Psoas muscle (tissue), 8 donors: ENCODE data around the gene SLC9B1. TPM values are rescaled to one million over a fixed set of nuclear protein-coding genes. Genes with fewer than 3 reads are reported as not detected.
"Not testable (repeated sequence)": the region's sequence is repeated elsewhere in the genome, so short reads cannot be mapped to it uniquely, and the experiment has no call there.

ENCODE experiments used
- ATAC-seq, 4 donors: fragments of 200-7000 bp; cut with Tn5 transposase; one replicate each; pipeline ENCODE4 v1.9.1; 2020; ENCODE audit warnings: moderate library complexity in 3 of 4, mild to moderate bottlenecking in 2 of 4
- DNase-seq, 2 donors: peaks; one replicate each; pipeline ENCODE4 v3.0.0-alpha.2; 2020
- H3K27ac ChIP-seq: fragments of 200-600 bp; one replicate; pipeline ENCODE4 v1.8.0; 2022
- H3K27me3 ChIP-seq, 3 donors: fragments of 200-600 bp in 1 of 3; one replicate each; pipeline versions ENCODE4 v1.6.1 to v1.8.0; 2013 to 2022; ENCODE audit warnings: low read length in 2 of 3, mild to moderate bottlenecking in 2 of 3, moderate library complexity in 1 of 3; ENCODE audit not compliant: insufficient read depth in 3 of 3
- H3K36me3 ChIP-seq, 2 donors: fragments of 200-600 bp in 1 of 2; one replicate each; pipeline versions ENCODE4 v1.6.1 to v1.8.0; 2013 to 2022; ENCODE audit warnings: low read depth in 1 of 2, mild to moderate bottlenecking in 1 of 2, moderate library complexity in 1 of 2; ENCODE audit not compliant: insufficient read depth in 1 of 2
- H3K4me1 ChIP-seq: fragments of 200-600 bp; one replicate; pipeline ENCODE4 v1.8.0; 2022
- H3K4me3 ChIP-seq: fragments of 200-600 bp; one replicate; pipeline ENCODE4 v1.8.0; 2022; ENCODE audit warnings: mild to moderate bottlenecking
- H3K9me3 ChIP-seq: fragments of 200-600 bp; one replicate; pipeline ENCODE4 v1.8.0; 2022
- CTCF ChIP-seq: fragments of 200-600 bp; IDR thresholded peaks from one replicate; pipeline ENCODE4 v1.8.0; 2022; ENCODE audit warnings: antibody characterized with exemption
- WGBS, 3 donors: extraction: QIAGEN DNeasy Blood & Tissue Kit; methylation state at CpG; one replicate each; pipeline versions ENCODE4 v1.1.6 to v1.1.7; 2013; 5-methylcytosine and 5-hydroxymethylcytosine counted together
- intact Hi-C, 2 donors: fragments of 100-400 bp; cut with DNase I; formaldehyde crosslinking; loops; one replicate each; pipeline versions ENCODE4 v1.11.0 to v1.14.2; 2022
- polyA plus RNA-seq, 3 donors: library from polyadenylated mRNA; stranded (reverse); fragments of 200-250 nt; gene quantifications; one replicate each; pipeline ENCODE4 v1.2.3, GENCODE V29; 2013
- total RNA-seq, 4 donors: library from RNA; stranded (reverse); fragmentation: NEBNext Ultra II Directional in 2 of 4; extraction: Animal tissue kit (Norgen Biotek cat#: 25700) in 2 of 4; gene quantifications; one replicate each; pipeline versions ENCODE4 v1.2.1 to v1.2.4, GENCODE V29; 2021 to 2023
- donor health status: healthy with polysubstance abuse.
- donor health status: DM: no; HTN: no; CAD: no; lungs with moderate emphysema.
- donor health status: Bipolar disorder and iron deficiency.
- donor health status: healthy.
- donor health status: DM: yes; HTN: yes; CAD: no.
- donor health status: DM: no; HTN: no; CAD: no.
- donor health status: DM: no; HTN: no; CAD: no.
- donor health status: DM: yes; HTN: yes; CAD: no.

SLC9B1 gene
- total and polyA plus RNA-seq, 7 donors, result 0.06 to 1.6 (median 0.91) TPM; not detected in 3

GRCh38 chr4:102867278-102868152, 152.0 kb downstream of the SLC9B1 start:
- Histone ChIP-seq H3K4me3 (peak overlapping the region; percentile 82), H3K27ac (peak overlapping the region; percentile 91), H3K9me3 (no peaks in the 10 kb centered on the region), H3K27me3 (no peaks in the 10 kb centered on the region), H3K36me3 (no peaks in the 10 kb centered on the region), H3K4me1 (peaks cover 20% of the 10 kb centered on the region)
- ATAC-seq (no peak), DNase-seq (no peak)
- 80 to 85% (median 83%) methylated on average over 12 of the region's 12 CpGs for WGBS, 3 donors
- intact Hi-C loops, result loop anchor here (2.0 to 10.0 kb wide), 4 partner anchors 39 to 227 kb away; partner anchors contain the start of genes BDH2 (in 1 of the 2), MANBA (in 1 of the 2) and UBE2D3 (in 1 of the 2)
- no peak for TF ChIP-seq CTCF

DNA sequence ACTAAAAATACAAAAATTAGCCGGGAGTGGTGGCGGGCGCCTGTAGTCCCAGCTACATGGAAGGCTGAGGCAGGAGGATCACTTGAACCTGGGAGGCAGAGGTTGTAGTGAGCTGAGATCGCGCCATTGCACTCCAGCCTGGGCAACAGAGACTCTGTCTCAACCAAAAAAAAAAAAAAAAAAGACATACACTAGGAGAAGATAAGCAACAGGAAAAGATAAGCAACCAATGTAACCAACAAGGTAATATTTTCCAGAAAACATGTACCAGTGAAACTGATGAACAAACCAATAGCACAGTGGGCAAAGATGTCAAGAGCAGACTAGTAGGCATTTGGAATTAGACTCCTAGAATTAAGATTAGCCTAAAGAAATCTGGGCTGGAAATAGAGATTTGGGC, 154.2 kb downstream of the SLC9B1 start:
- not testable (repeated sequence) for H3K4me3 ChIP-seq, DNase-seq, H3K9me3 ChIP-seq, ATAC-seq, H3K27me3 ChIP-seq, H3K27ac ChIP-seq, H3K36me3 ChIP-seq
- WGBS, 3 donors, result 97 to 100% (median 100%) methylated on average over 5 of the region's 5 CpGs
- intact Hi-C loops, result loop anchor here in 1 of 2 donors (5.0 to 10.0 kb wide), 2 partner anchors 103 to 229 kb away; partner anchors contain the start of genes BDH2 and MANBA
- peaks cover 12% of the 10 kb centered on the region for H3K4me1 ChIP-seq

DNA sequence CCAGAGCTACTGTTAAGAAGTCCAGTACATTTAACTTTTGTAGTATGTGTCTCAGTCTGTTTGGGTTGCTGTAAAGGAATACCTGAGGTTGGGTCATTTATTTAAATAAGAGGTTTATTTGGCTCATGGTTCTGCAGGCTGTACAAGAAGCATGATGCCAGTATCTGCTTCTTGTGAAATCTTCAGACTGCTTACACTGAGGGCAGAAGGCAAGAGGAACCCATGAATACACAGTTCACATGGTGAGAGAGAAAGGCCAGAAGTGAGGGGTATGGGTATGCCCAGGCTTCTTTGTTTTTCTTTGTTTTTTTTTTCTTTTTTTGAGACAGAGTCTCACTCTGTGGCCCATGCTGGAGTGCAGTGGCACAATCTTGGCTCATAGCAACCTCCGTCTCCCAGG, 156.8 kb downstream of the SLC9B1 start:
- intact Hi-C loops, result loop anchor here in 1 of 2 donors (10.0 kb wide), 1 partner anchor 232 kb away; the partner anchor contains the start of gene BDH2
- Histone ChIP-seq H3K36me3 (no peaks in the 10 kb centered on the region), H3K27ac (no peak overlapping the region), H3K9me3 (peaks cover 18% of the 10 kb centered on the region), H3K27me3 (no peaks in the 10 kb centered on the region), H3K4me1 (peaks cover 4% of the 10 kb centered on the region), H3K4me3 (no peak overlapping the region)
- ATAC-seq, result no peak
- WGBS, 3 donors, result 97 to 100% (median 100%) methylated on average over 1 of the region's 1 CpG
- no peak for TF ChIP-seq CTCF
- no peak for DNase-seq

GRCh38 chr4:102862016-102862415, 157.5 kb downstream of the SLC9B1 start:
- ATAC-seq, result no peak
- Histone ChIP-seq H3K4me3 (no peak overlapping the region), H3K9me3 (peaks cover 18% of the 10 kb centered on the region), H3K36me3 (no peaks in the 10 kb centered on the region), H3K4me1 (no peaks in the 10 kb centered on the region), H3K27ac (no peak overlapping the region), H3K27me3 (no peaks in the 10 kb centered on the region)
- TF ChIP-seq CTCF, result no peak
- DNase-seq, result no peak
- intact Hi-C loops, result loop anchor here in 1 of 2 donors (10.0 kb wide), 1 partner anchor 233 kb away; the partner anchor contains the start of gene BDH2
- 91 to 94% (median 93%) methylated on average over 1 of the region's 1 CpG for WGBS, 3 donors

- H3K4me1 ChIP-seq, result no peaks in the 10 kb centered on the region
- ATAC-seq, result no peak
- 92 to 97% (median 94%) methylated on average over 2 of the region's 2 CpGs for WGBS, 3 donors
- no peak for TF ChIP-seq CTCF
- no peak overlapping the region for H3K27ac ChIP-seq
- H3K27me3 ChIP-seq, result no peaks in the 10 kb centered on the region
- peaks cover 18% of the 10 kb centered on the region for H3K9me3 ChIP-seq
- H3K4me3 ChIP-seq, result no peak overlapping the region
- DNase-seq, result no peak
- intact Hi-C loops, result loop anchor here in 1 of 2 donors (10.0 kb wide), 1 partner anchor 234 kb away; the partner anchor contains the start of gene BDH2
- no peaks in the 10 kb centered on the region for H3K36me3 ChIP-seq
These were observed 158.7 kb downstream of the SLC9B1 start for GRCh38 chr4:102860611-102861324.
